ENCODE measurements around the gene UCN2. TPM values are rescaled to one million over a fixed set of nuclear protein-coding genes. Genes with fewer than 3 reads are reported as not detected.

Gene UCN2
- total RNA-seq, 3 donors from 2014 or later (not counting 1 experiment from before 2014, with no cell fraction given), result not detected

GRCh38 chr3:48569808-48570450, 6.3 kb upstream of the UCN2 start:
- Histone ChIP-seq H3K4me3 (ENCODE audit: low read length) (no peak overlapping the region), H3K9me3 (ENCODE audit: control insufficient read depth, insufficient read depth, low read length) (no peaks in the 10 kb centered on the region), H3K27ac (ENCODE audit: low read length) (no peak overlapping the region), H3K36me3 (ENCODE audit: control insufficient read depth, insufficient read depth, low read length) (no peaks in the 10 kb centered on the region), H3K27me3 (ENCODE audit: control insufficient read depth, insufficient read depth, low read length) (no peaks in the 10 kb centered on the region), H3K4me1 (ENCODE audit: control insufficient read depth, insufficient read depth, low read length) (peaks cover 13% of the 10 kb centered on the region)
- Mint-ChIP-seq H3K36me3 (no peaks in the 10 kb centered on the region), H3K27me3 (ENCODE audit: low read depth in 2 of 2) (no peaks in the 10 kb centered on the region), H3K4me3 (no peak overlapping the region), H3K9me3 (no peaks in the 10 kb centered on the region), H3K4me1 (peaks cover 0 to 10% of the 10 kb centered on the region in 2 donors), H3K27ac (no peak overlapping the region)
- ATAC-seq (no peak), DNase-seq (no peak)
- no peak for TF ChIP-seq CTCF (IDR thresholded peaks at IDR 0.05)
- intact Hi-C loops (cut with micrococcal nuclease), result no loop called here
- 89% methylated on average over 16 of the region's 18 CpGs for WGBS (ENCODE audit: insufficient coverage)

- ATAC-seq (no peak), DNase-seq (no peak)
- H3K9me3 ChIP-seq (ENCODE audit: control insufficient read depth, insufficient read depth, low read length), result no peaks in the 10 kb centered on the region
- no peak for TF ChIP-seq CTCF (IDR thresholded peaks at IDR 0.05)
- Mint-ChIP-seq H3K27me3 (ENCODE audit: low read depth in 2 of 2) (no peaks in the 10 kb centered on the region), H3K4me1 (peaks cover under 1 to 15% of the 10 kb centered on the region in 2 donors), H3K4me3 (no peak overlapping the region), H3K27ac (peak overlapping the region in 1 of 2 donors; percentile 40), H3K9me3 (no peaks in the 10 kb centered on the region), H3K36me3 (no peaks in the 10 kb centered on the region)
- intact Hi-C loops (cut with micrococcal nuclease), result no loop called here
- H3K4me3 ChIP-seq (ENCODE audit: low read length), result no peak overlapping the region
- H3K36me3 ChIP-seq (ENCODE audit: control insufficient read depth, insufficient read depth, low read length), result no peaks in the 10 kb centered on the region
- WGBS (ENCODE audit: insufficient coverage), result 85% methylated on average over 10 of the region's 10 CpGs
- H3K27ac ChIP-seq (ENCODE audit: low read length), result no peak overlapping the region
- H3K27me3 ChIP-seq (ENCODE audit: control insufficient read depth, insufficient read depth, low read length), result no peaks in the 10 kb centered on the region
- peaks cover 17% of the 10 kb centered on the region for H3K4me1 ChIP-seq (ENCODE audit: control insufficient read depth, insufficient read depth, low read length)
Observed at GRCh38 chr3:48569400-48569799, 5.8 kb upstream of the UCN2 start.

GRCh38 chr3:48568476-48568875, 4.9 kb upstream of the UCN2 start:
- no peak for TF ChIP-seq CTCF (IDR thresholded peaks at IDR 0.05)
- Histone ChIP-seq H3K9me3 (ENCODE audit: control insufficient read depth, insufficient read depth, low read length) (no peaks in the 10 kb centered on the region), H3K36me3 (ENCODE audit: control insufficient read depth, insufficient read depth, low read length) (no peaks in the 10 kb centered on the region), H3K4me3 (ENCODE audit: low read length) (no peak overlapping the region), H3K27ac (ENCODE audit: low read length) (no peak overlapping the region), H3K27me3 (ENCODE audit: control insufficient read depth, insufficient read depth, low read length) (no peaks in the 10 kb centered on the region), H3K4me1 (ENCODE audit: control insufficient read depth, insufficient read depth, low read length) (peaks cover 27% of the 10 kb centered on the region)
- intact Hi-C loops (cut with micrococcal nuclease), result no loop called here
- Mint-ChIP-seq H3K27me3 (ENCODE audit: low read depth in 2 of 2) (no peaks in the 10 kb centered on the region), H3K4me1 (peaks cover 8 to 23% of the 10 kb centered on the region in 2 donors), H3K9me3 (no peaks in the 10 kb centered on the region), H3K4me3 (no peak overlapping the region), H3K27ac (no peak overlapping the region), H3K36me3 (no peaks in the 10 kb centered on the region)
- DNase-seq (no peak), ATAC-seq (no peak)
- WGBS (ENCODE audit: insufficient coverage), result 92% methylated on average over 7 of the region's 7 CpGs

- Mint-ChIP-seq H3K36me3 (no peaks in the 10 kb centered on the region), H3K27ac (peak overlapping the region in 1 of 2 donors; percentile 94), H3K9me3 (no peaks in the 10 kb centered on the region), H3K4me3 (no peak overlapping the region), H3K4me1 (peaks cover 8 to 32% of the 10 kb centered on the region in 2 donors), H3K27me3 (ENCODE audit: low read depth in 2 of 2) (no peaks in the 10 kb centered on the region)
- intact Hi-C loops (cut with micrococcal nuclease), result no loop called here
- 87% methylated on average over 11 of the region's 11 CpGs for WGBS (ENCODE audit: insufficient coverage)
- ATAC-seq (no peak), DNase-seq (no peak)
- no peaks in the 10 kb centered on the region for H3K27me3 ChIP-seq (ENCODE audit: control insufficient read depth, insufficient read depth, low read length)
- no peaks in the 10 kb centered on the region for H3K9me3 ChIP-seq (ENCODE audit: control insufficient read depth, insufficient read depth, low read length)
- no peak for TF ChIP-seq CTCF (IDR thresholded peaks at IDR 0.05)
- H3K36me3 ChIP-seq (ENCODE audit: control insufficient read depth, insufficient read depth, low read length), result no peaks in the 10 kb centered on the region
- peaks cover 30% of the 10 kb centered on the region for H3K4me1 ChIP-seq (ENCODE audit: control insufficient read depth, insufficient read depth, low read length)
- H3K27ac ChIP-seq (ENCODE audit: low read length), result no peak overlapping the region
- H3K4me3 ChIP-seq (ENCODE audit: low read length), result no peak overlapping the region
Observed at GRCh38 chr3:48567500-48567899, 3.9 kb upstream of the UCN2 start.

Measured in natural killer cell (primary cell).